ENCODE measurements around the gene POTEM.
"Not testable (repeated sequence)": the region's sequence is repeated elsewhere in the genome, so short reads cannot be mapped to it uniquely, and the experiment has no call there.

Gene POTEM

DNA sequence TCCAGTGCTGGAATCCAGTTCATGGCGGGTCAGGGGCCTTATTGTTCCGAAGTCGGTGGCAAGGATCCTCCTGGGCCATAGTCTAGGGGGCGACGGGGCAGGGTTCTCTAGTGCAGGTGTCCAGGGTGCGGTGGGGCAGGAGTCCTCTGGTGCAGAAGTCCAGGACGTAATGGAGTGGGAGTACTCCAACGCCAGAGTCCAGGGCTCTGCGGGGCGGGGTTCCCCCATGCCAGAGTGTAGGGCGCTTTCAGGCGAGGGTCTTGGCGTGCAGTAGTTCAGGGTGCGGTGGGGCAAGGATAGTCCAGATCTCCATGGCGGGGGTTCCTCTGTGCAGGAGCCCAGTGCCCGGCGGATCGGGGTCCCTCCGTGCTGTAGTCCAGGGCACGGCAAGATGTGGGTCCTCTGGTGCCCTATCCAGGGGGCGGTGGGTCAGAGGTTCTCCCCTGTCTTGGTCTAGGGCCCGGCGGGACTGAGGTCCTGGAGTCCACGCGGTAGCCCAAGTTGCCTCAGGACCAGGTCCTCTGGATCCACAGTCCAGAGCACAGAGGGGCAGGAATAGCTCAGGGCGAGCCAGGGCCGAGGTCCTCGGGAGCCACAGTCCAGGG is 70.9 kb downstream of the POTEM start:
- not testable (repeated sequence) for DNase-seq

DNA sequence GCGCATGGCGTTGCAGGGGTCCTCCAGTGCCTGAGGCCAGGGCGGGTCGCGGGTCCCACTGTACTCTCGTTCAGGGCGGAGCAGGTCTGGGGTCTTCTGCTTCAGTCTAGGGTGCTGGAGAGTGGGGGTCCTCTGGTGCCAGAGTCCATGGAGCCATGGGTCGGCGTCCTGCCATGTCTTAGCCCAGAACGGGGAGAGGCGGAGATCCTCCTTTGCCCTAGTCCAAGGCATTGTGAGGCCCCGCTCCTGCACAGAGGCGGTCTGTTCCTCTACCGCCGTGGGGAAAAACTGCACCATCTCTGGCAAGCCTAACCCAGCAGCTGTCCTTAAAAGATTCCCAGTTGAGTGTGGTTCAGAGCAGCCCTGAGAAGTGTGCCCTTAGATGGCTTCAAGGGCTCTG is 71.6 kb downstream of the POTEM start:
- not testable (repeated sequence) for DNase-seq

DNA sequence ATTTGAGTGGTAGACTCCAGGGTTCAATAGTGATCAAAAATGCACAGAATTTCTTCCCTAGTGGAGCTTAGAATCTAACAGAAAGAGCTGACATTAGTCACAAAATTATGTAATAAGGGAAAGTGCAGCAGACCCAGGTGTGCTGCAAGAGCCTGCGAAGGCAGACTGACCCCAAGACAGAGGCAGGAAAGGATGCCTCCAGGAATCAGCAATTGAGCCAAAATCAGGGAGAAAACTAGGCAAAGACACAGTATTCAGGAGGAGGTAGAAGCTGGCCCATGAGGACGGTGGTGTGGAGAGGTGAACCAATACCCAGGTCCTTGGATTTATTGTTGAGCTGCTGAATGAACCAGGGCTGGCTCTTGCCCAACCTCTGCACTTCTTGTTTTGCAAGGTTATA is 76.2 kb downstream of the POTEM start:
- DNase-seq = not testable (repeated sequence)
